ENCODE data around the gene ALPK3. TPM values are rescaled to one million over a fixed set of nuclear protein-coding genes. Genes with fewer than 3 reads are reported as not detected.

The ALPK3 gene
- total and polyA plus RNA-seq, 10 of the 15 experiments (the other 5 are each of a cell fraction or from before 2014, with no cell fraction given) = under 0.01 to 0.05 (median 0.02) TPM; not detected in 6

DNA sequence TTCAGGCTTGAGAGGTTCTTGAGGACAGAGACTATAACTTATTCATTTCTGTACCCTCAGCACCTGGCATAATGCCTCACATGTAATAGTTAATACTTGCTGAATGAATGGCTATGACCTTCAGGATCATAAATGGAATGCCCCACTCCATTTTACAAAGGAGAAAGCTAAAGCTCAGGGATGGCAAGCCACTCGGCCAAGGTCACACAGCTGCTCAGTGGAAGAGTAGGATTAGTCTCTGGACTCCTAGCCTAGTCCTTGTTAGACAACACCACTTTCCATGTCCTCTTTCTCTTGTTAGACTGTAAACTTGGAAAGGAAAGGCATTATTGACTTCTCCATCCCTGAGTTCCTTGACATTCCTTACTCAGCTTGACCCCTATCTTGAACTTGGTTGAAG lies 3.2 kb upstream of the ALPK3 start (continued):
- no peak for TF ChIP-seq BHLHE40 (IDR thresholded peaks at IDR 0.05; ENCODE audit: borderline replicate concordance in 1 of 2, low read depth in 2 of 2, low read length in 1 of 2)
- TF ChIP-seq, protein P1, sequence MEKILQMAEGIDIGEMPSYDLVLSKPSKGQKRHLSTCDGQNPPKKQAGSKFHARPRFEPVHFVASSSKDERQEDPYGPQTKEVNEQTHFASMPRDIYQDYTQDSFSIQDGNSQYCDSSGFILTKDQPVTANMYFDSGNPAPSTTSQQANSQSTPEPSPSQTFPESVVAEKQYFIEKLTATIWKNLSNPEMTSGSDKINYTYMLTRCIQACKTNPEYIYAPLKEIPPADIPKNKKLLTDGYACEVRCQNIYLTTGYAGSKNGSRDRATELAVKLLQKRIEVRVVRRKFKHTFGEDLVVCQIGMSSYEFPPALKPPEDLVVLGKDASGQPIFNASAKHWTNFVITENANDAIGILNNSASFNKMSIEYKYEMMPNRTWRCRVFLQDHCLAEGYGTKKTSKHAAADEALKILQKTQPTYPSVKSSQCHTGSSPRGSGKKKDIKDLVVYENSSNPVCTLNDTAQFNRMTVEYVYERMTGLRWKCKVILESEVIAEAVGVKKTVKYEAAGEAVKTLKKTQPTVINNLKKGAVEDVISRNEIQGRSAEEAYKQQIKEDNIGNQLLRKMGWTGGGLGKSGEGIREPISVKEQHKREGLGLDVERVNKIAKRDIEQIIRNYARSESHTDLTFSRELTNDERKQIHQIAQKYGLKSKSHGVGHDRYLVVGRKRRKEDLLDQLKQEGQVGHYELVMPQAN (conservative IDR thresholded peaks at IDR 0.05) = no peak
- TF ChIP-seq, protein P2, sequence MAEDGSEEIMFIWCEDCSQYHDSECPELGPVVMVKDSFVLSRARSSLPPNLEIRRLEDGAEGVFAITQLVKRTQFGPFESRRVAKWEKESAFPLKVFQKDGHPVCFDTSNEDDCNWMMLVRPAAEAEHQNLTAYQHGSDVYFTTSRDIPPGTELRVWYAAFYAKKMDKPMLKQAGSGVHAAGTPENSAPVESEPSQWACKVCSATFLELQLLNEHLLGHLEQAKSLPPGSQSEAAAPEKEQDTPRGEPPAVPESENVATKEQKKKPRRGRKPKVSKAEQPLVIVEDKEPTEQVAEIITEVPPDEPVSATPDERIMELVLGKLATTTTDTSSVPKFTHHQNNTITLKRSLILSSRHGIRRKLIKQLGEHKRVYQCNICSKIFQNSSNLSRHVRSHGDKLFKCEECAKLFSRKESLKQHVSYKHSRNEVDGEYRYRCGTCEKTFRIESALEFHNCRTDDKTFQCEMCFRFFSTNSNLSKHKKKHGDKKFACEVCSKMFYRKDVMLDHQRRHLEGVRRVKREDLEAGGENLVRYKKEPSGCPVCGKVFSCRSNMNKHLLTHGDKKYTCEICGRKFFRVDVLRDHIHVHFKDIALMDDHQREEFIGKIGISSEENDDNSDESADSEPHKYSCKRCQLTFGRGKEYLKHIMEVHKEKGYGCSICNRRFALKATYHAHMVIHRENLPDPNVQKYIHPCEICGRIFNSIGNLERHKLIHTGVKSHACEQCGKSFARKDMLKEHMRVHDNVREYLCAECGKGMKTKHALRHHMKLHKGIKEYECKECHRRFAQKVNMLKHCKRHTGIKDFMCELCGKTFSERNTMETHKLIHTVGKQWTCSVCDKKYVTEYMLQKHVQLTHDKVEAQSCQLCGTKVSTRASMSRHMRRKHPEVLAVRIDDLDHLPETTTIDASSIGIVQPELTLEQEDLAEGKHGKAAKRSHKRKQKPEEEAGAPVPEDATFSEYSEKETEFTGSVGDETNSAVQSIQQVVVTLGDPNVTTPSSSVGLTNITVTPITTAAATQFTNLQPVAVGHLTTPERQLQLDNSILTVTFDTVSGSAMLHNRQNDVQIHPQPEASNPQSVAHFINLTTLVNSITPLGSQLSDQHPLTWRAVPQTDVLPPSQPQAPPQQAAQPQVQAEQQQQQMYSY (CRISPR knock-in tag; IDR thresholded peaks at IDR 0.05) = no peak
- TF ChIP-seq CREM (IDR thresholded peaks at IDR 0.05; ENCODE audit: low read depth) = no peak
- TF ChIP-seq TCF7 (IDR thresholded peaks at IDR 0.05; ENCODE audit: borderline replicate concordance) = no peak

DNA sequence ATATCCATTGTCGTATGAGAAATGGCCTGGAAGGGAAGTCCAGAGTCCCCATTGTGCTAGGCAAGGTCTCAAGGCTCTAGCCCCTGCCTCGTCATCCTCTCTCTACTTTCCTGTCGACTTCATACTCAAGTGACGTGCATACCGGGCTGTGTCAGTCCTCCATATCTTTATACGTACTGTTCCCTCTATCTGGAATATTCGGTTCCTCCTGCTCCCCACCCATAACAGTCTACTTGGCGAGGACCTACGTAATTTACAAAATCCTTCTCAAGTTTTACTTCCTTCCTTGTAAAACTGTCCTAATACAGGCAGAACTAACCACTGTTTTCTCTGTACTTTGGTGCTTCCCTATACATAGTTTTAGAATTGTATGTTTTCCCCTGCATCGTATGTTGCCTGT lies 2.2 kb upstream of the ALPK3 start:
- SMC1A ChIA-PET (ENCODE audit: uncharacterized antibody, unreplicated experiment) = no interaction called here
- ATAC-seq = no peak
- intact Hi-C loops (cut with micrococcal nuclease; ENCODE audit: unreplicated experiment) (no loop called here), in situ Hi-C loops (cut with MboI) (no loop called here)
- Histone ChIP-seq H3K4me3 (no peak overlapping the region), H3K36me3 (ENCODE audit: control insufficient read depth in 2 of 2, insufficient read depth in 2 of 2, low read length in 1 of 2) (no peaks in the 10 kb centered on the region), H2AFZ (ENCODE audit: control insufficient read depth, low read depth, low read length) (no peak overlapping the region), H3K4me2 (ENCODE audit: control insufficient read depth, insufficient read depth) (no peak overlapping the region), H3K9me3 (replicated peaks; ENCODE audit: control insufficient read depth, insufficient read depth, low read length) (no peaks in the 10 kb centered on the region), H3K4me1 (ENCODE audit: control insufficient read depth, insufficient read depth, low read length) (no peaks in the 10 kb centered on the region), H4K20me1 (ENCODE audit: control insufficient read depth, insufficient read depth) (no peaks in the 10 kb centered on the region), H3K79me2 (ENCODE audit: control insufficient read depth, insufficient read depth, low read length) (no peaks in the 10 kb centered on the region), H3K27me3 (replicated peaks in 1 of 2; ENCODE audit: control insufficient read depth in 2 of 2, insufficient read depth in 2 of 2, low read length in 1 of 2) (no peaks in the 10 kb centered on the region; a peak in 1 of 4 replicates), H3K27ac (ENCODE audit: control insufficient read depth, insufficient read depth) (no peak overlapping the region), H3K9ac (ENCODE audit: control insufficient read depth, insufficient read depth, low read length) (no peak overlapping the region)
- POLR2A ChIA-PET = no interaction called here
- FAIRE-seq = no peak
- CTCF ChIA-PET = no interaction called here
- DNase-seq (ENCODE audit: low read depth, low spot score) = no peak
- RAD21 ChIA-PET (ENCODE audit: unreplicated experiment) = no interaction called here
- 76% methylated on average over 10 of the region's 10 CpGs for WGBS (ENCODE audit: insufficient coverage, insufficient replicate concordance, low lambda C conversion rate, missing lambda C conversion rate)
- no TSS peak for BruUV-seq (replicated peaks)
- TF ChIP-seq, protein P3, sequence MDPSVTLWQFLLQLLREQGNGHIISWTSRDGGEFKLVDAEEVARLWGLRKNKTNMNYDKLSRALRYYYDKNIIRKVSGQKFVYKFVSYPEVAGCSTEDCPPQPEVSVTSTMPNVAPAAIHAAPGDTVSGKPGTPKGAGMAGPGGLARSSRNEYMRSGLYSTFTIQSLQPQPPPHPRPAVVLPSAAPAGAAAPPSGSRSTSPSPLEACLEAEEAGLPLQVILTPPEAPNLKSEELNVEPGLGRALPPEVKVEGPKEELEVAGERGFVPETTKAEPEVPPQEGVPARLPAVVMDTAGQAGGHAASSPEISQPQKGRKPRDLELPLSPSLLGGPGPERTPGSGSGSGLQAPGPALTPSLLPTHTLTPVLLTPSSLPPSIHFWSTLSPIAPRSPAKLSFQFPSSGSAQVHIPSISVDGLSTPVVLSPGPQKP (IDR thresholded peaks at IDR 0.05; ENCODE audit: low read depth, low read length) = no peak
- no peak for TF ChIP-seq ATF7 (IDR thresholded peaks at IDR 0.05; ENCODE audit: low read depth)
- no peak for TF ChIP-seq HDAC6 (IDR thresholded peaks at IDR 0.05; ENCODE audit: unreplicated experiment)
- TF ChIP-seq GABPA (IDR thresholded peaks at IDR 0.05; ENCODE audit: low read depth) = no peak
- no peak for TF ChIP-seq CEBPB (IDR thresholded peaks at IDR 0.05; ENCODE audit: borderline replicate concordance in 1 of 2, low read depth in 2 of 2, low read length in 2 of 2)
- no peak for TF ChIP-seq CBFB (IDR thresholded peaks at IDR 0.05; ENCODE audit: low read depth)
- no peak for TF ChIP-seq SMAD1 (IDR thresholded peaks at IDR 0.05; ENCODE audit: low read depth, partially characterized antibody)
- TF ChIP-seq TCF3 (IDR thresholded peaks at IDR 0.05; ENCODE audit: borderline replicate concordance, insufficient read depth, low read depth, low read length) = no peak
- TF ChIP-seq DPF2 (IDR thresholded peaks at IDR 0.05) = no peak
- TF ChIP-seq SMARCA5 (IDR thresholded peaks at IDR 0.05) = no peak
- TF ChIP-seq POLR2AphosphoS2 (IDR thresholded peaks at IDR 0.05; ENCODE audit: low read depth, low read length) = no peak
- no peak for TF ChIP-seq HCFC1 (IDR thresholded peaks at IDR 0.05; ENCODE audit: low read length)
- TF ChIP-seq HDAC2 (IDR thresholded peaks at IDR 0.05) = no peak
- TF ChIP-seq ASH2L (IDR thresholded peaks at IDR 0.05; ENCODE audit: borderline replicate concordance, low read depth) = no peak

Measured in GM12878 (cell line).